ENCODE measurements around the gene CATSPER3. TPM values are rescaled to one million over a fixed set of nuclear protein-coding genes. Genes with fewer than 3 reads are reported as not detected.

CATSPER3 gene
- total RNA-seq, 1 experiment from 2014 or later = 0.57 TPM

DNA sequence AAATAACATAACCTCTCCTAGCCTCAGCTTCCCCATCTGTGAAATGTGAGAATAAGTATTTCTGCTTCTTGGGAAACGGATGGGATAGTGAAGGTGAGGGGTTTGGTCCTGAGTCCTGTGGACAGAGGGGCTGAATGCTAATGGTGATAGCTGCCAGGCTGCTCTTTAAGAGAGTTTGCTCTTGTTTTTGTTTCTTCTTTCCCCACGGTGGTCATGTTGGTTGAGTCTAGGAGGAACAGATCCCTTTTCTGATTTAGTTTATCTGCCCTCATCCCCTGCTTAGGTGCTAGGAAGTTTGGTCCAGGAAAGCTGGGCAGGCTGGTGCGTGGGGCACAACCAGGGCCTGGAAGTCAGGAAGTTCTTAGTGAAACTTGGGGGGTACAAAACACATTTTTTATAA is 74.0 kb downstream of the CATSPER3 start:
- DNase-seq = no peak
- Histone ChIP-seq H3K4me2 (no peak overlapping the region), H3K27me3 (ENCODE audit: insufficient read depth, low read depth) (no peaks in the 10 kb centered on the region), H3F3A (ENCODE audit: insufficient read depth, low read depth) (0 out of 2 replicates have a peak, but pooled peaks cover 6% of the 10 kb centered on the region), H3K79me2 (ENCODE audit: low read depth) (no peaks in the 10 kb centered on the region), H3K9me3 (ENCODE audit: insufficient read depth, low read depth) (no peaks in the 10 kb centered on the region), H4K20me1 (ENCODE audit: insufficient read depth) (no peaks in the 10 kb centered on the region), H3K27ac (no peak overlapping the region), H3K4me1 (replicated peaks; ENCODE audit: insufficient read depth) (peaks cover 8% of the 10 kb centered on the region), H2AFZ (no peak overlapping the region), H3K36me3 (ENCODE audit: low read depth) (no peaks in the 10 kb centered on the region), H3K9me2 (ENCODE audit: insufficient read depth) (no peaks in the 10 kb centered on the region), H3K4me3 (no peak overlapping the region)
- intact Hi-C loops (cut with micrococcal nuclease; ENCODE audit: unreplicated experiment) = no loop called here
- no TSS peak for BruUV-seq (replicated peaks)
- TF ChIP-seq EZH2 (IDR thresholded peaks at IDR 0.05; ENCODE audit: low read depth) = no peak
- TF ChIP-seq, protein P1, sequence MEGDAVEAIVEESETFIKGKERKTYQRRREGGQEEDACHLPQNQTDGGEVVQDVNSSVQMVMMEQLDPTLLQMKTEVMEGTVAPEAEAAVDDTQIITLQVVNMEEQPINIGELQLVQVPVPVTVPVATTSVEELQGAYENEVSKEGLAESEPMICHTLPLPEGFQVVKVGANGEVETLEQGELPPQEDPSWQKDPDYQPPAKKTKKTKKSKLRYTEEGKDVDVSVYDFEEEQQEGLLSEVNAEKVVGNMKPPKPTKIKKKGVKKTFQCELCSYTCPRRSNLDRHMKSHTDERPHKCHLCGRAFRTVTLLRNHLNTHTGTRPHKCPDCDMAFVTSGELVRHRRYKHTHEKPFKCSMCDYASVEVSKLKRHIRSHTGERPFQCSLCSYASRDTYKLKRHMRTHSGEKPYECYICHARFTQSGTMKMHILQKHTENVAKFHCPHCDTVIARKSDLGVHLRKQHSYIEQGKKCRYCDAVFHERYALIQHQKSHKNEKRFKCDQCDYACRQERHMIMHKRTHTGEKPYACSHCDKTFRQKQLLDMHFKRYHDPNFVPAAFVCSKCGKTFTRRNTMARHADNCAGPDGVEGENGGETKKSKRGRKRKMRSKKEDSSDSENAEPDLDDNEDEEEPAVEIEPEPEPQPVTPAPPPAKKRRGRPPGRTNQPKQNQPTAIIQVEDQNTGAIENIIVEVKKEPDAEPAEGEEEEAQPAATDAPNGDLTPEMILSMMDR (conservative IDR thresholded peaks at IDR 0.05) = no peak
- ChIA-PET CTCF (no interaction called here), POLR2A (ENCODE audit: unreplicated experiment) (no interaction called here)

DNA sequence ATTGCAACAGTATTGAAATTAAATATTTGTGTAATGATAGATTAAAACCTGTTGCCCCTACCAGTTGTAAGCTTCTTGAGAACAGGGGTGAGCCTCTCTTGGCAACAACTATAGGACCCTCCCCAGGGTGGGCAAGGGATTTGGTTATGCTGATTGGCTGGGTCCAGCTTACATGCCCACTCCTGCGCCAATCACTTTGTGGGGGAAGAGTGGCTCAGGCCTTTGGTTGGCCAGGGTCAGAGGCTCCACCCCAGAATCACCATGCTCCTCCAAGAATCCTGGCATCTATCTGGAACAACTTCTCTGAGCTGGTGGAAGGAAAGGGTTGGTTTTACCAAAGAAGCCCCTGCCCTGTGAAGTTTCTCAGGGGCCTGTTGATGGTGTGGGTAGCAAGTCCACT is 74.9 kb downstream of the CATSPER3 start:
- Histone ChIP-seq H3F3A (ENCODE audit: insufficient read depth, low read depth) (peaks cover 12% of the 10 kb centered on the region), H3K79me2 (ENCODE audit: low read depth) (no peaks in the 10 kb centered on the region), H3K9me3 (ENCODE audit: insufficient read depth, low read depth) (no peaks in the 10 kb centered on the region), H3K4me2 (no peak overlapping the region), H3K4me3 (no peak overlapping the region), H3K27me3 (ENCODE audit: insufficient read depth, low read depth) (no peaks in the 10 kb centered on the region), H3K9me2 (ENCODE audit: insufficient read depth) (no peaks in the 10 kb centered on the region), H3K27ac (no peak overlapping the region), H2AFZ (no peak overlapping the region), H4K20me1 (ENCODE audit: insufficient read depth) (no peaks in the 10 kb centered on the region), H3K36me3 (ENCODE audit: low read depth) (no peaks in the 10 kb centered on the region), H3K4me1 (replicated peaks; ENCODE audit: insufficient read depth) (peaks cover 16% of the 10 kb centered on the region)
- DNase-seq = no peak
- intact Hi-C loops (cut with micrococcal nuclease; ENCODE audit: unreplicated experiment) = no loop called here
- BruUV-seq (replicated peaks) = no TSS peak
- no peak for TF ChIP-seq EZH2 (IDR thresholded peaks at IDR 0.05; ENCODE audit: low read depth)
- TF ChIP-seq, protein P1 (conservative IDR thresholded peaks at IDR 0.05) = no peak
- ChIA-PET CTCF (no interaction called here), POLR2A (ENCODE audit: unreplicated experiment) (no interaction called here)

DNA sequence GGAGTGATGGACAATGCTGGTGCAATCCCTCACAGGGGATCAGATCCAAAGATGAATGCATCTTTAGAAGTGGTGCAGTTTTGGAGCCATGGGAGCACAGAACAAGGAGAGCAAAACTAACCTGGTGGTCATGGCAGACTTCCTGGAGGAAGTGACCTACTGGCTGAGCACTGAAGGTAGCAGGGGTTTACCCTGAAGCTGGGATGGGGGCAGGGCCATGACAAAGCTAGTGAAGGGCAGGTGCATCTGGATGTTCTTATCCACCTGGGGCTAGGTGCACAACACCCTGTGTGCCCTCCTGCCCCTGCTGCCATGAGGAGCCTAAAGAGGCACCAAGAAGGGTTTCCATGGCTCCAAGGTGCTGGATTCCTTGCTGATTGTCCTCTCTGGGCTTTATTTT is 77.8 kb downstream of the CATSPER3 start:
- Histone ChIP-seq H3K4me2 (no peak overlapping the region), H3K27me3 (ENCODE audit: insufficient read depth, low read depth) (no peaks in the 10 kb centered on the region)

More for the DNA sequence above, 77.8 kb downstream of the CATSPER3 start:
- Histone ChIP-seq H3K4me1 (replicated peaks; ENCODE audit: insufficient read depth) (peaks cover 25% of the 10 kb centered on the region), H3K4me3 (no peak overlapping the region), H3K27ac (no peak overlapping the region), H2AFZ (no peak overlapping the region), H3K36me3 (ENCODE audit: low read depth) (no peaks in the 10 kb centered on the region), H3K9me3 (ENCODE audit: insufficient read depth, low read depth) (no peaks in the 10 kb centered on the region), H3K79me2 (ENCODE audit: low read depth) (no peaks in the 10 kb centered on the region), H3K9me2 (ENCODE audit: insufficient read depth) (no peaks in the 10 kb centered on the region), H3F3A (ENCODE audit: insufficient read depth, low read depth) (peaks cover 17% of the 10 kb centered on the region), H4K20me1 (ENCODE audit: insufficient read depth) (no peaks in the 10 kb centered on the region)
- ChIA-PET CTCF (no interaction called here), POLR2A (ENCODE audit: unreplicated experiment) (no interaction called here)
- no peak for DNase-seq
- BruUV-seq (replicated peaks) = no TSS peak
- intact Hi-C loops (cut with micrococcal nuclease; ENCODE audit: unreplicated experiment) = no loop called here
- TF ChIP-seq, protein P1 (conservative IDR thresholded peaks at IDR 0.05) = no peak
- no peak for TF ChIP-seq EZH2 (IDR thresholded peaks at IDR 0.05; ENCODE audit: low read depth)

All from PC-9 (cell line).